ENCODE results near the gene HBA1.
"Not testable (repeated sequence)": the region's sequence is repeated elsewhere in the genome, so short reads cannot be mapped to it uniquely, and the experiment has no call there.

The HBA1 gene

GRCh38 chr16:211631-212180, 35.2 kb downstream of the HBA1 start:
- DNase-seq: not testable (repeated sequence)

- DNase-seq: no peak
These were observed 36.5 kb downstream of the HBA1 start for GRCh38 chr16:212999-213398.

GRCh38 chr16:220021-220420, 43.5 kb downstream of the HBA1 start:
- no peak for DNase-seq

All from activated CD4-positive, alpha-beta T cell treated with anti-CD3 and anti-CD28 coated beads for 1 hour (primary cell).